GM23338 (cell line): ENCODE results near the gene UMODL1. TPM values are rescaled to one million over a fixed set of nuclear protein-coding genes. Genes with fewer than 3 reads are reported as not detected.
A peak's percentile ranks its signal among the peaks of the same experiment; 100 is the strongest.

Experiments
- ATAC-seq: fragments of 200-7000 bp; cut with Tn5 transposase; 3 replicates; pipeline ENCODE4 v1.9.1; 2020
- DNase-seq: peaks from one replicate; pipeline ENCODE4 v3.0.0-alpha.2; 2015; ENCODE audit warnings: low spot score
- H2AFZ ChIP-seq: fragments of 200-600 bp; sonication (generic); 2 replicates; pipeline ENCODE4 v1.8.0; 2016; ENCODE audit warnings: antibody characterized with exemption, mild to moderate bottlenecking, moderate library complexity
- H3F3A ChIP-seq: fragments of 200-600 bp; sonication (generic); replicated peaks from 2 replicates; pipeline ENCODE4 v1.8.0; 2017; ENCODE audit warnings: antibody characterized with exemption, mixed run types, low read depth
- H3K27ac ChIP-seq: fragments of 200-600 bp; sonication (generic); 2 replicates; pipeline ENCODE4 v1.6.1; 2016; ENCODE audit warnings: low read depth
- H3K27me3 ChIP-seq: fragments of 200-600 bp; sonication (generic); 2 replicates; pipeline ENCODE4 v1.8.0; 2016; ENCODE audit warnings: mild to moderate bottlenecking, mixed run types, moderate library complexity; ENCODE audit not compliant: insufficient read depth
- H3K36me3 ChIP-seq: fragments of 200-600 bp; sonication (generic); 2 replicates; pipeline ENCODE4 v1.8.0; 2016; ENCODE audit warnings: mild to moderate bottlenecking; ENCODE audit not compliant: insufficient read depth
- H3K4me1 ChIP-seq: fragments of 200-600 bp; sonication (generic); 2 replicates; pipeline ENCODE4 v1.8.0; 2016; ENCODE audit warnings: mild to moderate bottlenecking, moderate library complexity; ENCODE audit not compliant: insufficient read depth
- H3K4me2 ChIP-seq: fragments of 200-600 bp; sonication (generic); 2 replicates; pipeline ENCODE4 v1.7.1; 2017; ENCODE audit warnings: mixed run types
- H3K4me3 ChIP-seq: fragments of 200-600 bp; sonication (generic); 2 replicates; pipeline ENCODE4 v1.6.1; 2016; ENCODE audit warnings: mixed run types
- H3K79me2 ChIP-seq: fragments of 200-600 bp; sonication (generic); replicated peaks from 2 replicates; pipeline ENCODE4 v1.8.0; 2017; ENCODE audit warnings: mild to moderate bottlenecking; ENCODE audit not compliant: insufficient read depth
- H3K9me2 ChIP-seq: fragments of 200-600 bp; sonication (generic); 2 replicates; pipeline ENCODE4 v1.8.0; 2017; ENCODE audit not compliant: insufficient read depth
- H4K20me1 ChIP-seq: fragments of 200-600 bp; sonication (generic); replicated peaks from 2 replicates; pipeline ENCODE4 v1.8.0; 2017; ENCODE audit warnings: mild to moderate bottlenecking; ENCODE audit not compliant: insufficient read depth
- H3K27ac Mint-ChIP-seq: 2 replicates; pipeline ENCODE4 v1.8.0; 2020; ENCODE audit warnings: inconsistent platforms, mild to moderate bottlenecking, moderate library complexity, mixed read lengths
- H3K27me3 Mint-ChIP-seq: 3 replicates; pipeline ENCODE4 v1.8.0; 2022; ENCODE audit warnings: low read depth, mild to moderate bottlenecking, moderate library complexity, mixed read lengths, inconsistent platforms; ENCODE audit not compliant: insufficient read depth, poor library complexity
- H3K36me3 Mint-ChIP-seq: 3 replicates; pipeline ENCODE4 v1.8.0; 2021; ENCODE audit warnings: low read depth, mild to moderate bottlenecking, inconsistent platforms, moderate library complexity, mixed read lengths
- H3K4me1 Mint-ChIP-seq: 3 replicates; pipeline ENCODE4 v1.8.0; 2020; ENCODE audit warnings: mild to moderate bottlenecking, inconsistent platforms, mixed read lengths
- H3K4me3 Mint-ChIP-seq: 3 replicates; pipeline ENCODE4 v1.8.0; 2021; ENCODE audit warnings: moderate library complexity, mild to moderate bottlenecking, inconsistent platforms, mixed read lengths
- H3K9me3 Mint-ChIP-seq: 3 replicates; pipeline ENCODE4 v1.8.0; 2020; ENCODE audit warnings: moderate library complexity, mild to moderate bottlenecking, inconsistent platforms, mixed read lengths
- EZH2 ChIP-seq: fragments of 200-600 bp; sonication (generic); IDR thresholded peaks from one replicate; pipeline ENCODE4 v1.8.0; 2017; ENCODE audit warnings: antibody characterized with exemption, mild to moderate bottlenecking, low read depth; ENCODE audit not compliant: unreplicated experiment
- JUNB ChIP-seq: IDR thresholded peaks from one replicate; pipeline ENCODE4 v1.6.1; 2016; ENCODE audit warnings: antibody characterized with exemption; ENCODE audit not compliant: unreplicated experiment
- NANOG ChIP-seq: IDR thresholded peaks from 2 replicates; pipeline ENCODE4 v1.6.1; 2016; ENCODE audit warnings: antibody characterized with exemption, borderline replicate concordance
- STAT1 ChIP-seq: IDR thresholded peaks from one replicate; pipeline ENCODE4 v1.6.1; 2016; ENCODE audit warnings: antibody characterized with exemption; ENCODE audit not compliant: unreplicated experiment
- ZNF114 ChIP-seq: fragments of 250-450 bp; sonication (Bioruptor Pico); IDR thresholded peaks from 2 replicates; pipeline ENCODE4 v1.5.0; 2020; ENCODE audit warnings: mild to moderate bottlenecking, moderate library complexity
- ZNF331 ChIP-seq: fragments of 250-450 bp; sonication (Bioruptor Pico); IDR thresholded peaks from 2 replicates; pipeline ENCODE4 v1.5.0; 2020; ENCODE audit warnings: low read depth, mild to moderate bottlenecking, moderate library complexity
- polyA plus RNA-seq: library from polyadenylated mRNA; unstranded; fragments of >200 nt; fragmentation: Nextera tagmentation; extraction: Ambion mirVana; gene quantifications from 2 replicates; pipeline ENCODE4 v1.2.1, GENCODE V29; 2016
- total RNA-seq: library from RNA; depleted of rRNA; stranded (reverse); fragments of >200 nt; shearing (Covaris generic); gene quantifications from 2 replicates; pipeline ENCODE4 v1.2.3, GENCODE V29; 2014
- TF ChIP-seq, protein P1 (sequence below): IDR thresholded peaks from one replicate; pipeline ENCODE4 v1.6.1; 2018; ENCODE audit warnings: antibody characterized with exemption; ENCODE audit not compliant: unreplicated experiment
- TF ChIP-seq, protein P2 (sequence below): IDR thresholded peaks from 2 replicates; pipeline ENCODE4 v1.6.1; 2016; ENCODE audit warnings: antibody characterized with exemption
- TF ChIP-seq, protein P3 (sequence below), 2 experiments: fragments of 200-600 bp in 1 of 2; sonication (generic) in 1 of 2; conservative IDR thresholded peaks; 2 replicates each; pipeline versions ENCODE4 v1.5.1 to v1.6.1; 2016 to 2017; ENCODE audit warnings: antibody characterized with exemption in 2 of 2, low read depth in 2 of 2, mild to moderate bottlenecking in 2 of 2, moderate library complexity in 1 of 2

UMODL1 gene
- total and polyA plus RNA-seq, 2 experiments from 2014 or later: not detected

DNA sequence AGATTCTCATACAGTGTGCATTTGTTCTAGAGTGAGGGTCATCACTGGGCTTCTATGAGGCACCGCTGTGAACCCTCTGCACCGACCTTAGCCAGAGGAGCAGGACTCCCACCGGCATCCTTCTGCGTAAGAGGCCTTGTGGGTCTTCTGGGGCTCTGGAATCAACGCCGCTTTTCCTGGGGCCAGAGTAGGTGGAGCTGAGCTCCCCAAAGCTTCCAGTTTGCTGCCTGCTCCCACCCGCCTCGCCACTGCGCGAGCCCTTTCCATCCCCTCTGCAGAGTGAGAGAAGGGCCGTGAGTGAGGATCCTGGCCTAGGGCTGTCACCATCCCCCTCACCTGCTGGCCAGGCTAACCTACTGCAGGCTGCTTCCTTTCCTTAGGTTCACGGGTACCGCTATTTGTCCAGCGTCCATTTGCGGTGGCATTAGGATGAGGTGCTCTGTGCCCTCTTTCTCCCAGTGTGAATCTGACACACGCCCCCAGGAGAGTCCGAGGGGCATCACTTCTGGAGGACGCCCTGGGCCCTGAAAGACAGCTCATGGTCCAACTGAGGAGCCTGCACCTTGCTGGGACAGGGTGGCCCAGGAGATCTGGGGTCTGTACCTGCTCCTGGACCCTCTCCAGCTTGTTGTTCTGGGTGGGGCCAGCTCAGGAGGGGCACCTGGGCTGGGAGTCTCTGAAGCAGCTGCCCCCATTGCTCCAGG lies 36.2 kb downstream of the UMODL1 start (continued):
- TF ChIP-seq, protein P1, sequence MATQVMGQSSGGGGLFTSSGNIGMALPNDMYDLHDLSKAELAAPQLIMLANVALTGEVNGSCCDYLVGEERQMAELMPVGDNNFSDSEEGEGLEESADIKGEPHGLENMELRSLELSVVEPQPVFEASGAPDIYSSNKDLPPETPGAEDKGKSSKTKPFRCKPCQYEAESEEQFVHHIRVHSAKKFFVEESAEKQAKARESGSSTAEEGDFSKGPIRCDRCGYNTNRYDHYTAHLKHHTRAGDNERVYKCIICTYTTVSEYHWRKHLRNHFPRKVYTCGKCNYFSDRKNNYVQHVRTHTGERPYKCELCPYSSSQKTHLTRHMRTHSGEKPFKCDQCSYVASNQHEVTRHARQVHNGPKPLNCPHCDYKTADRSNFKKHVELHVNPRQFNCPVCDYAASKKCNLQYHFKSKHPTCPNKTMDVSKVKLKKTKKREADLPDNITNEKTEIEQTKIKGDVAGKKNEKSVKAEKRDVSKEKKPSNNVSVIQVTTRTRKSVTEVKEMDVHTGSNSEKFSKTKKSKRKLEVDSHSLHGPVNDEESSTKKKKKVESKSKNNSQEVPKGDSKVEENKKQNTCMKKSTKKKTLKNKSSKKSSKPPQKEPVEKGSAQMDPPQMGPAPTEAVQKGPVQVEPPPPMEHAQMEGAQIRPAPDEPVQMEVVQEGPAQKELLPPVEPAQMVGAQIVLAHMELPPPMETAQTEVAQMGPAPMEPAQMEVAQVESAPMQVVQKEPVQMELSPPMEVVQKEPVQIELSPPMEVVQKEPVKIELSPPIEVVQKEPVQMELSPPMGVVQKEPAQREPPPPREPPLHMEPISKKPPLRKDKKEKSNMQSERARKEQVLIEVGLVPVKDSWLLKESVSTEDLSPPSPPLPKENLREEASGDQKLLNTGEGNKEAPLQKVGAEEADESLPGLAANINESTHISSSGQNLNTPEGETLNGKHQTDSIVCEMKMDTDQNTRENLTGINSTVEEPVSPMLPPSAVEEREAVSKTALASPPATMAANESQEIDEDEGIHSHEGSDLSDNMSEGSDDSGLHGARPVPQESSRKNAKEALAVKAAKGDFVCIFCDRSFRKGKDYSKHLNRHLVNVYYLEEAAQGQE: no peak
- TF ChIP-seq NANOG (no peak), ZNF331 (no peak), JUNB (no peak)

DNA sequence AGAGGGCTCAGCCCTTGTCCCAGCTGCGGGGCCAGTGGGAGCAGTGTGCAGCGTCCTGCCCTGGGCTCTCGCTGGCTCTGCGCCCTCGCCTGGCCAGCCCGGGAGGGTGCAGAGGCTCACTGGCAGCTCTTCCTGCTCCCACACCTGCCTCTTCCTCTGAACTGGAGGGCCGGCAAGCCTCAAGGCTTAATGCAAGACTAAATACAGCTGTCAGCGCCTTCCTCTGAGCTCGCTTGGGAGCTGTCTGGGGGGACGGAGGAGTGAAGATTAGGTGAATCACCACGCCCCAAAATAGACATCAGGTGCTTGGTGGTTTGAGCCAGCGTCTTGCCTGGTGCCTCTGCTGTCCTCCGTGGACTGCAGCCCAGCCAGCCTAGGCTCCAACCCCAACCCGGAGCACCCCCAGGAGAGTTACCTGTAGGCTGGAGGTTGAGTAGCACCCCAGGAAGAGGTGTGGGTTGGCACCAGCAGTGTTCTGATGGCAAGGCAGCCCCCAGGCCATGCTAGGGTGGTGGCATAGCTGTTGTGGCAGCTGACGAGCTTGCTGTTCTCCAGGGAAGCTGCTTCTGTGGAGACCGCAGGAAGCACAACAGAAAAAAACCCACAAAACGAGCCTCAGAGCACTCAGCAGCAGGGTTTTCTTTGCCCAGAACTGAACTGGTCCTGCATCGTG lies 36.9 kb downstream of the UMODL1 start:
- peaks cover 8% of the 10 kb centered on the region for H3K4me1 Mint-ChIP-seq
- H3K9me2 ChIP-seq: no peaks in the 10 kb centered on the region
- no peaks in the 10 kb centered on the region for H3K4me1 ChIP-seq
- no peaks in the 10 kb centered on the region for H3F3A ChIP-seq
- no peak overlapping the region for H3K27ac Mint-ChIP-seq
- H3K4me2 ChIP-seq: no peak overlapping the region
- peaks cover 5% of the 10 kb centered on the region for H3K27me3 Mint-ChIP-seq
- H3K4me3 Mint-ChIP-seq: no peak overlapping the region
- TF ChIP-seq ZNF114 (no peak), NANOG (no peak), EZH2 (no peak), STAT1 (no peak)
- TF ChIP-seq, protein P2, sequence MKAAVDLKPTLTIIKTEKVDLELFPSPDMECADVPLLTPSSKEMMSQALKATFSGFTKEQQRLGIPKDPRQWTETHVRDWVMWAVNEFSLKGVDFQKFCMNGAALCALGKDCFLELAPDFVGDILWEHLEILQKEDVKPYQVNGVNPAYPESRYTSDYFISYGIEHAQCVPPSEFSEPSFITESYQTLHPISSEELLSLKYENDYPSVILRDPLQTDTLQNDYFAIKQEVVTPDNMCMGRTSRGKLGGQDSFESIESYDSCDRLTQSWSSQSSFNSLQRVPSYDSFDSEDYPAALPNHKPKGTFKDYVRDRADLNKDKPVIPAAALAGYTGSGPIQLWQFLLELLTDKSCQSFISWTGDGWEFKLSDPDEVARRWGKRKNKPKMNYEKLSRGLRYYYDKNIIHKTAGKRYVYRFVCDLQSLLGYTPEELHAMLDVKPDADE: no peak
- TF ChIP-seq, protein P1: no peak
- TF ChIP-seq, protein P3, sequence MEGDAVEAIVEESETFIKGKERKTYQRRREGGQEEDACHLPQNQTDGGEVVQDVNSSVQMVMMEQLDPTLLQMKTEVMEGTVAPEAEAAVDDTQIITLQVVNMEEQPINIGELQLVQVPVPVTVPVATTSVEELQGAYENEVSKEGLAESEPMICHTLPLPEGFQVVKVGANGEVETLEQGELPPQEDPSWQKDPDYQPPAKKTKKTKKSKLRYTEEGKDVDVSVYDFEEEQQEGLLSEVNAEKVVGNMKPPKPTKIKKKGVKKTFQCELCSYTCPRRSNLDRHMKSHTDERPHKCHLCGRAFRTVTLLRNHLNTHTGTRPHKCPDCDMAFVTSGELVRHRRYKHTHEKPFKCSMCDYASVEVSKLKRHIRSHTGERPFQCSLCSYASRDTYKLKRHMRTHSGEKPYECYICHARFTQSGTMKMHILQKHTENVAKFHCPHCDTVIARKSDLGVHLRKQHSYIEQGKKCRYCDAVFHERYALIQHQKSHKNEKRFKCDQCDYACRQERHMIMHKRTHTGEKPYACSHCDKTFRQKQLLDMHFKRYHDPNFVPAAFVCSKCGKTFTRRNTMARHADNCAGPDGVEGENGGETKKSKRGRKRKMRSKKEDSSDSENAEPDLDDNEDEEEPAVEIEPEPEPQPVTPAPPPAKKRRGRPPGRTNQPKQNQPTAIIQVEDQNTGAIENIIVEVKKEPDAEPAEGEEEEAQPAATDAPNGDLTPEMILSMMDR (conservative IDR thresholded peaks at IDR 0.05; ENCODE audit: low read depth in 2 of 2): peak; percentile 45 to 79
- H3K9me3 Mint-ChIP-seq: no peaks in the 10 kb centered on the region
- H3K27ac ChIP-seq: no peak overlapping the region
- H3K36me3 Mint-ChIP-seq: no peaks in the 10 kb centered on the region; the same call in 2 of the 3 replicates
- H2AFZ ChIP-seq: peak overlapping the region; percentile 76; the same call in 1 of the 2 replicates
- no peak overlapping the region for H3K4me3 ChIP-seq
- H3K27me3 ChIP-seq: no peaks in the 10 kb centered on the region
- H3K36me3 ChIP-seq: no peaks in the 10 kb centered on the region
- H3K79me2 ChIP-seq: no peaks in the 10 kb centered on the region
- peak; percentile 75 for DNase-seq
- ATAC-seq: peak; percentile 98
- H4K20me1 ChIP-seq: no peaks in the 10 kb centered on the region
